A673 (cell line): Measurements from ENCODE around the gene ASGR2.

Source experiments
- CTCF ChIP-seq: fragments of 300-800, 200-600 bp; sonication (generic); conservative IDR thresholded peaks from 2 replicates; pipeline ENCODE4 v1.5.1; 2017; ENCODE audit warnings: low read depth, mild to moderate bottlenecking, antibody characterized with exemption, low read length, moderate library complexity, mixed read lengths
- EZH2 ChIP-seq: fragments of 200-600 bp; sonication (generic); IDR thresholded peaks from 2 replicates; pipeline ENCODE4 v1.6.1; 2017; ENCODE audit warnings: borderline replicate concordance, low read depth, mild to moderate bottlenecking, mixed read lengths, antibody characterized with exemption, low read length; ENCODE audit not compliant: poor library complexity, severe bottlenecking

- TF ChIP-seq CTCF (no peak), EZH2 (no peak)
Measured at GRCh38 chr17:7060165-7060891, 54.3 kb downstream of the ASGR2 start.
